HAP-1 (cell line): ENCODE data around the gene USF1.

Experiments
- DNase-seq, 2 experiments: peaks; one replicate each; pipeline ENCODE4 v3.0.0-alpha.2; 2016 to 2020; ENCODE audit warnings: low spot score in 2 of 2
- H3K27me3 ChIP-seq: fragments of 250-450 bp; sonication (Bioruptor Pico); 2 replicates; pipeline ENCODE4 v1.5.1; 2020; ENCODE audit warnings: low read depth, mild to moderate bottlenecking, moderate library complexity
- H3K36me3 ChIP-seq: fragments of 250-450 bp; sonication (Bioruptor Pico); replicated peaks from 2 replicates; pipeline ENCODE4 v1.5.1; 2020; ENCODE audit warnings: mild to moderate bottlenecking
- H3K4me1 ChIP-seq: fragments of 250-450 bp; sonication (Bioruptor Pico); 2 replicates; pipeline ENCODE4 v1.5.1; 2020; ENCODE audit warnings: mild to moderate bottlenecking
- H3K4me3 ChIP-seq: fragments of 250-450 bp; sonication (Bioruptor Pico); 2 replicates; pipeline ENCODE4 v1.5.1; 2020; ENCODE audit warnings: mild to moderate bottlenecking, moderate library complexity
- H3K9me3 ChIP-seq: fragments of 250-450 bp; sonication (Bioruptor Pico); 2 replicates; pipeline ENCODE4 v1.5.1; 2020; ENCODE audit warnings: mild to moderate bottlenecking, moderate library complexity
- in situ Hi-C: fragments of 300-500 bp; cut with MboI; formaldehyde crosslinking; loops from 3 replicates; pipeline ENCODE4 v1.14.3; 2020; ENCODE audit warnings: low sequenced_read_pairs, inconsistent platforms, mixed read lengths

The USF1 gene

DNA sequence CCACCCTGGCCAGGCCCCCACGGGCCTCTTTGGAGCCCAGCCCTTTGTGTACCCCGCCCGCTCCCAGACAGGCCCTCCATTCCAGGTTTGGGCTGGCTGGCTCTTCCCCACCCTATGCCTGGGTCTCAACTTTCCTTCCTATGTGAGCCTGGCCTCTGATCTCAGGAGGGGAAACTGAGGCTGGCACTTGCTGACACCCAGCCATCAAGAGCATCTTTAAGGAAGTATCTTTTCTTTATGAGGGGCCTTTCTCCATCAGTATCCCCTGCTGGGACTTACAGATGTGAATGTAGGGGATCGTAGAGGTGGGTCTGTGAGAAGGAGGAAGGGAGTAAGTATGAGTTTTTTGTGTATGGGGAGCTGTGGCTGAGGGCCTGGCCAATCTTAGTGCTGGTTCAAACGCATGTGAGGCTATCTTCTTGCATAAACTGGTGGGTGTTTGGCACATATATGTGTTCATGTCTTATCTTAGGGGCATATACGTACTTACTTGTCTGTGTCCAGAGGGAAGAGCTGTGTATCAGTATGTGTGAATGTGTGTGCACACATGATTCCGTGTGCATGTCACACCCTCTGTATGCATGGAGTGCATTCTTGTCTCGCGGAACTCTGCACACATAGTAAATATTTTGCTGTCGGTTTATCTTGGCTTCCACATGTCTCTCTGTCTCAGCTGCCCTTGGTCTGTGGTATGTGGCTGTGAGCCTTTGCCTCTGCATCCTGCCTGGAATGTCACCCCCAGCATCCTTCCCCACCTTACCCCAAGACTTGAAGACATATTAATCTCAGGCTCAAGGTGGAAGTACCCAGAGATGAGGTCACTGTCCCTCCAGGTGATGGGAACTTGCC is 38.2 kb upstream of the USF1 start:
- Histone ChIP-seq H3K4me1 (peaks cover 8% of the 10 kb centered on the region), H3K27me3 (no peaks in the 10 kb centered on the region), H3K36me3 (no peaks in the 10 kb centered on the region), H3K4me3 (no peak overlapping the region), H3K9me3 (no peaks in the 10 kb centered on the region)
- in situ Hi-C loops: no loop called here
- no peak for DNase-seq

- peaks cover 8% of the 10 kb centered on the region for H3K4me1 ChIP-seq
- H3K9me3 ChIP-seq: no peaks in the 10 kb centered on the region
- H3K4me3 ChIP-seq: no peak overlapping the region
- DNase-seq: no peak
- H3K27me3 ChIP-seq: no peaks in the 10 kb centered on the region
- in situ Hi-C loops: no loop called here
- no peaks in the 10 kb centered on the region for H3K36me3 ChIP-seq
These were observed 37.4 kb upstream of the USF1 start for GRCh38 chr1:161082996-161083747.

DNA sequence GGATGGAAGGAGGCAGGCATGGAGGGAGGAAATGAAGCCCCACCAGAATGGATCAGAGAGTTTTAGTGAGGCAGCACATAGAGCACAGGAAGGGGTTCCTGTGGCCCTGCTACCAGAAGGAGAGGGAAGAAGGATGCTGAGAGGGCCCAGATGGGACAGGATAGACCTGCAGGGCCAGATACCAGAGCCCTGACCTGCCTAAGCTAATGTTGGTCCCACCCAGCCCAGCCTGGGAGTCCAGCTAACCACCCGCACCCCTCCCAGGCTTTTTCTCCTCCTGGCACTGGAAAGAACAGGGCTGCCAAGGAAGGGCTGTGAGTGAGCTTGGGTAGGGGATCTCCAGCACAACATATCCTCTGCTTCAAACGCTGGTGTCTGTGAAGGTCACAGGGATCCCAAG is 36.7 kb upstream of the USF1 start:
- Histone ChIP-seq H3K9me3 (no peaks in the 10 kb centered on the region), H3K36me3 (no peaks in the 10 kb centered on the region), H3K27me3 (no peaks in the 10 kb centered on the region), H3K4me3 (no peak overlapping the region), H3K4me1 (peaks cover 8% of the 10 kb centered on the region)
- in situ Hi-C loops: no loop called here
- DNase-seq: no peak

DNA sequence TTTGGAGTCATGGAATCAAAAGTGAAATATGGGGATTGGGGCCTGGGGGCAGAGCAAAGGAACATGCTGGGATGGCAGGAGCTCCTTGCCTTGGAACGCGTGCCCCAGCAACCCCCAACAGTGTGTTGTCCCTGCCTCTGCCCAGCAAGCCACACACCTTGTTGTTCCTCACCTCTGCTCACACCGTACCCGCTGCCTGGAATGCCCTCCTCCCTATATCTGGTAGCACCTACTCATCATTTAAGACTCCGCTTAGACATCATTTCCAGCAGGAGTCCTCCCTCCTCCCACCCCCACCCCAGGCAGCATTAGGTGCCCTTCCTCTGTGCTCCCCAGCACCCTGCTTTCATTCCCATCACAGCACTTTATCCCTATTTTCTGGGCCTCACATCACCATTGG is 35.7 kb upstream of the USF1 start:
- H3K36me3 ChIP-seq: no peaks in the 10 kb centered on the region
- in situ Hi-C loops: no loop called here
- no peaks in the 10 kb centered on the region for H3K9me3 ChIP-seq
- no peak for DNase-seq
- H3K4me1 ChIP-seq: peaks cover 8% of the 10 kb centered on the region
- H3K4me3 ChIP-seq: no peak overlapping the region
- H3K27me3 ChIP-seq: no peaks in the 10 kb centered on the region

GRCh38 chr1:161080441-161081405 is 34.9 kb upstream of the USF1 start:
- no peaks in the 10 kb centered on the region for H3K36me3 ChIP-seq
- in situ Hi-C loops: no loop called here
- H3K4me1 ChIP-seq: peaks cover 8% of the 10 kb centered on the region
- H3K4me3 ChIP-seq: no peak overlapping the region
- no peaks in the 10 kb centered on the region for H3K9me3 ChIP-seq
- H3K27me3 ChIP-seq: no peaks in the 10 kb centered on the region
- peak; percentile 51 to 53 for DNase-seq

DNA sequence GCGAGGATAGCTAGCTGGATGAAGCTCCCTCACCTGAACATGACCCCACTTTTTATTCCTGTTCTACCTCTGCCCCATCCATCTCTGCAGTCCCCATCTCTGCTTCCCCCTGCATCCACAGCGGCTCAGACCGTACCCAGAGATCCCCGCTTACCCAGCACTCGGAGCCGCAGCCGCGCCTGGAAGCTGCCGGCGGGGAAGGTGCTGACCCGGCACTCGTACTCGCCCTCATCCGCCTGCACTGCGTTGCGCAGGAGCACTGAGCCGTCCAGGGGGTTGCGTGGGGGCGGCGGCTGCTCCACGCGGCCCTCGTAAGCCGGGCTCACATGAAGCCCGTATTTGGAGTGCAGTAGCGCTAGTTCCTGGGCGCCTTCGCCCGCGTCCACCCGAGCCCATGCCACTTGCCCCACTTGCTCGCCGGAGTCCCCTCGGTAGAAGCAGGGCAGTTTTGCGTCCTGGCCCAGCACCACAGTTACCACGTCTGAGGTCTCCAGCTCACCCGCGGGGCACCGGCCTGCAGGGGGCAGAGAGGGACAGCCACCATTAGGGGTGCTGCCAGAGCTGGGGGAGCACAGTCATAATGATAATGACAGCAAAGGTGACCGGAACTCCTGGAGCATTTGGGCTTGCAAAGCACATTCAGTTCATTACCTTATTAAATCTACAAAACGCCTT is 33.8 kb upstream of the USF1 start:
- Histone ChIP-seq H3K36me3 (no peaks in the 10 kb centered on the region), H3K4me3 (no peak overlapping the region), H3K27me3 (no peaks in the 10 kb centered on the region), H3K9me3 (no peaks in the 10 kb centered on the region), H3K4me1 (peaks cover 8% of the 10 kb centered on the region)
- DNase-seq: no peak
- in situ Hi-C loops: no loop called here

GRCh38 chr1:161077426-161077825 is 31.6 kb upstream of the USF1 start:
- Histone ChIP-seq H3K4me3 (no peak overlapping the region), H3K4me1 (peaks cover 8% of the 10 kb centered on the region), H3K9me3 (no peaks in the 10 kb centered on the region), H3K36me3 (no peaks in the 10 kb centered on the region), H3K27me3 (no peaks in the 10 kb centered on the region)
- in situ Hi-C loops: no loop called here
- DNase-seq: no peak

GRCh38 chr1:161076410-161076809 is 30.6 kb upstream of the USF1 start:
- in situ Hi-C loops: no loop called here
- no peaks in the 10 kb centered on the region for H3K9me3 ChIP-seq

DNA sequence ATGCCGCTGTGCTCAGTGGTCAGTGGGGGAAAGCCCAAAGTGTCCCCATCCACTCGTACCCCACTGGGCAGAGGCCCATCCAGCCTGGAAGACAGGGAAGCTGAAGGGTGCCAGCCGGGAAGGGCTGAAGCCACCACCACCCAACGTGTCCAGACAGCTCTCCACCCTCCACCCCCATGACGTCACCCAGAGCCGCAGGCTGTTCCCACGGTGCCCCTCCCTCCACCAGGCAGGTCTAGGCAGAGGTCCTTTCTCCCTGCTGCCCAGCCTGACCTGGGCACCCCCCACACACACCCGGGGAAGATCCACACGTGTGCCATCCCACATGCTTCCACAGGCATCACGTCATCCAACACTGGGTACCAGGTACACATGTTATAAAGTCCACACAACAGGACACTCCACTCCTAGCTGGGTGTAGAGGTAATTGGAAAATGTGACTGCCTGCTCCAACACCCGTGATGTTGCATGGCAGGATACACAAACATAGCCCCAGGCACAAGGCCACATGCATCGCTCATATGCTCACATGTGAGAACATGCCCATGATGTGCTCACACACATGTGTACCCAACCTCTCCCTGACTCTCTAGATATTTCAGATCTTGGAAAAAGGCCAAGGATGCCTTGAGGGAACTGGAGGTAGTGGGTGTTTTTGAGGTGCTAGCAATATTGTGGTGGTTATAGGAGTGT is 29.0 kb upstream of the USF1 start:
- Histone ChIP-seq H3K9me3 (no peaks in the 10 kb centered on the region), H3K4me1 (no peaks in the 10 kb centered on the region), H3K4me3 (no peak overlapping the region), H3K36me3 (no peaks in the 10 kb centered on the region), H3K27me3 (no peaks in the 10 kb centered on the region)
- in situ Hi-C loops: no loop called here
- no peak for DNase-seq

More at GRCh38 chr1:161076410-161076809, 30.6 kb upstream of the USF1 start:
- no peaks in the 10 kb centered on the region for H3K27me3 ChIP-seq
- H3K4me3 ChIP-seq: no peak overlapping the region
- H3K4me1 ChIP-seq: peaks cover 8% of the 10 kb centered on the region
- H3K36me3 ChIP-seq: no peaks in the 10 kb centered on the region
- no peak for DNase-seq

GRCh38 chr1:161073474-161074121 is 27.8 kb upstream of the USF1 start:
- H3K9me3 ChIP-seq: no peaks in the 10 kb centered on the region
- no peaks in the 10 kb centered on the region for H3K27me3 ChIP-seq
- in situ Hi-C loops: no loop called here
- no peak for DNase-seq
- no peaks in the 10 kb centered on the region for H3K36me3 ChIP-seq
- H3K4me3 ChIP-seq: no peak overlapping the region
- H3K4me1 ChIP-seq: no peaks in the 10 kb centered on the region

- no peak for DNase-seq
- no peak overlapping the region for H3K4me3 ChIP-seq
- H3K9me3 ChIP-seq: no peaks in the 10 kb centered on the region
- in situ Hi-C loops: no loop called here
- no peaks in the 10 kb centered on the region for H3K4me1 ChIP-seq
- H3K36me3 ChIP-seq: no peaks in the 10 kb centered on the region
- no peaks in the 10 kb centered on the region for H3K27me3 ChIP-seq
These were observed 27.1 kb upstream of the USF1 start for GRCh38 chr1:161072751-161073449.

- no peaks in the 10 kb centered on the region for H3K36me3 ChIP-seq
- H3K9me3 ChIP-seq: no peaks in the 10 kb centered on the region
- H3K27me3 ChIP-seq: no peaks in the 10 kb centered on the region
- H3K4me3 ChIP-seq: no peak overlapping the region
- in situ Hi-C loops: no loop called here
- H3K4me1 ChIP-seq: no peaks in the 10 kb centered on the region
- DNase-seq: peak; percentile 37 to 57
These were observed 26.2 kb upstream of the USF1 start for GRCh38 chr1:161071886-161072371.
